ENCODE measurements around the gene CLINT1. TPM values are rescaled to one million over a fixed set of nuclear protein-coding genes. Genes with fewer than 3 reads are reported as not detected.
"Not testable (repeated sequence)": the region's sequence is repeated elsewhere in the genome, so short reads cannot be mapped to it uniquely, and the experiment has no call there.

Gene CLINT1
- total RNA-seq, 1 donor from 2014 or later, result 84.6 TPM

DNA sequence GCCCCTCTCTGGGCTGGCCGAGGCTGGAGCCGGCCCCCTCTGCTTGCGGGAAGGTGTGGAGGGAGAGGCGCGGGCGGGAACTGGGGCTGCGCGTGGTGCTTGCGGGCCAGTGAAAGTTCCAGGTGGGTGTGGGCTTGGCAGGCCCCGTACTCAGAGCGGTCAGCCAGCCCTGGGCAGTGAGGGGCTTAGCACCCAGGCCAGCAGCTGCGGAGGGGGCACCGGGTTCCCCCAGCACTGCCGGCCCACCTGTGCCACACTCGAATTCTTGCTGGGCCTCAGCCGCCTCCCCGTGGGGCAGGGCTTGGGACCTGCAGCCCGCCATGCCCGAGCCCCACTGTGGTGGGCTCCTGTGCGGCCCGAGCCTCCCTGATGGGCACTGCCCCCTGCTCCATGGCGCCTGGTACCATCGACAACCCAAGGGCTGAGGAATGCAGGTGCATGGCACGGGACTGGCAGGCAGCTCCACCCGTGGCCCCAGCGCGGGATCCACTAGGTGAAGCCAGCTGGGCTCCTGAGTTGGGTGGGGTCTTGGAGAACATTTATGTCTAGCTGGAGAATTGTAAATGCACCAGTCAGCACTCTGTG lies 27.9 kb upstream of the CLINT1 start:
- Histone ChIP-seq H3K4me1 (no peaks in the 10 kb centered on the region), H3K27me3 (no peaks in the 10 kb centered on the region), H3K36me3 (no peaks in the 10 kb centered on the region), H3K9me3 (no peaks in the 10 kb centered on the region), H3K4me3 (no peak overlapping the region), H3K27ac (no peak overlapping the region)
- no peak for TF ChIP-seq CTCF (IDR thresholded peaks at IDR 0.05)
- ATAC-seq (no peak), DNase-seq (no peak)
- intact Hi-C loops (cut with DNase I), result no loop called here

DNA sequence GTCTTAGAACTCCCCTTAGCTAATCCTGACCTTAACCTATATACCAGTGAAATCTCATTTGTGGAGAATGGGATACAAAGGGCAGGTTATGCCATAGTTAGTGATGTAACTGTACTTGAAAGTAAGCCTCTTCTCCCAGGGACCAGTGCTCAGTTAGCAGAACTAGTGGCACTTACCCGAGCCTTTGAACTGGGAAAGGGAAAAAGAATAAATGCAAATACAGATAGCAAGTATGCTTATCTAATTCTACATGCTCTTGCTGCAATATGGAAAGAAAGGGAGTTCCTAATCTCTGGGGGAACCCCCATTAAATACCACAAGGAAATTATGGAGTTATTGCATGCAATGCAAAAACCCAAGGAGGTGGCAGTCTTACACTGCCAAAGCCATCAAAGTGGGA lies 26.1 kb upstream of the CLINT1 start:
- H3K4me3 ChIP-seq; intact Hi-C loops (cut with DNase I); H3K27ac ChIP-seq; DNase-seq; ATAC-seq; H3K9me3 ChIP-seq; H3K27me3 ChIP-seq; H3K4me1 ChIP-seq; H3K36me3 ChIP-seq: not testable (repeated sequence)

DNA sequence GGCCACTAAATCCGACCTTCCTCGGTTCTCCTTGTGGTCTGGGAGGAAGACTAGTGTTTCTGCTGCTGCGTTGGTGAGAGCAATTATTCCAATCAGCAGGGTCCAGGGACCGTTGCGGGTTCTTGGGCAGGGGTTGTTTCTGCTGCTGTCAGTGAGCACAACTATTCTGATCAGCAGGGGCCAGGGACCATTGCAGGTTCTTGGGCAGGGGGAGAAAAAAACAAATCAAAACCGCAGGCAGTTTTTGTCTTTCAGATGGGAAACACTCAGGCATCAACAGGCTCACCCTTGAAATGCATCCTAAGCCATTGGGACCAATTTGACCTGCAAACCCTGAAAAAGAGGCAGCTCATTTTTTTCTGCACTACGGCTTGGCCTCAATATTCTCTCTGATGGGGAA lies 22.6 kb upstream of the CLINT1 start:
- DNase-seq; H3K4me3 ChIP-seq; H3K27ac ChIP-seq; intact Hi-C loops (cut with DNase I); H3K36me3 ChIP-seq; H3K27me3 ChIP-seq; H3K4me1 ChIP-seq; H3K9me3 ChIP-seq; ATAC-seq: not testable (repeated sequence)

DNA sequence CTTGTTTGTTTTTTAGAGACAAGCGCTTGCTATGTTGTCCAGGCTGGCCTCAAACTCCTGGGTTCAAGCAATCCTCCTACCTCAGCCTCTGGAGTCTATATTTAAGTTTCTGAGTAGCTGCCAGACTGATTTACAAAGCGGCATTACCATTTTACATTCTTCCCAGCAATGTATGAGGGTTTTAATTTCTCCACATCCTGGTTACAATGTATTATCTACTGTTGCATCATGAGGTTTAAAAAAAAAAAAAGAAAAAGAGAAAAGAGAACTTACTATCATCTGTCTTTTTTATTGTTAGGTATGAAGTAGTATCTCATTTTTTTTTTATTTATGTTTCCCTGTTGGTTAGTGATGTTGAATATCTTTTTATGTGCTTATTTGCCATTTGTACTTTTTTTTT lies 18.9 kb upstream of the CLINT1 start:
- no peaks in the 10 kb centered on the region for H3K27me3 ChIP-seq
- no peaks in the 10 kb centered on the region for H3K9me3 ChIP-seq
- H3K4me3 ChIP-seq, result no peak overlapping the region
- no peaks in the 10 kb centered on the region for H3K36me3 ChIP-seq
- no peak overlapping the region for H3K27ac ChIP-seq
- intact Hi-C loops (cut with DNase I), result no loop called here
- DNase-seq, result no peak
- TF ChIP-seq CTCF (IDR thresholded peaks at IDR 0.05), result no peak
- no peaks in the 10 kb centered on the region for H3K4me1 ChIP-seq
- ATAC-seq, result no peak

DNA sequence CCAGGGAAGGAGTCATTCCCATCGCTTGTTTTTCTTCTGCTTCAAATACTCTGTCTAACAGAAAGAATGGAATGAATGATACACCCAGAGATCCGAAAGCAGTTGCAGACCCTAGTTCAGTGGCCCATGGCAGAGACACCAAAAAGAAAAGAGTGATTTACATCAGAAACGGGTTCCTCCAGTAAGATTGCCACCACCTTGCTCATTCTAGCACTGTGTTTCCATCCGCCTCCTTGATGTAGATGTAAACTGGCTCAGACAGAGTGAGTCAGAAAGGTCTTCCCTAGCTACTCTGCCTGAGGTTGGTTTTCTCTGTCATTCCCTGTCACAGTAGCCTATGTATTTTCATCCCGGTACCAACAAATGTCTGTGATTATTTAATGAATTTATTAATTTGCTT lies 15.9 kb upstream of the CLINT1 start:
- Histone ChIP-seq H3K4me3 (no peak overlapping the region), H3K27ac (no peak overlapping the region), H3K36me3 (no peaks in the 10 kb centered on the region), H3K9me3 (no peaks in the 10 kb centered on the region), H3K4me1 (no peaks in the 10 kb centered on the region), H3K27me3 (no peaks in the 10 kb centered on the region)
- no peak for TF ChIP-seq CTCF (IDR thresholded peaks at IDR 0.05)
- intact Hi-C loops (cut with DNase I), result no loop called here
- DNase-seq (no peak), ATAC-seq (no peak)

DNA sequence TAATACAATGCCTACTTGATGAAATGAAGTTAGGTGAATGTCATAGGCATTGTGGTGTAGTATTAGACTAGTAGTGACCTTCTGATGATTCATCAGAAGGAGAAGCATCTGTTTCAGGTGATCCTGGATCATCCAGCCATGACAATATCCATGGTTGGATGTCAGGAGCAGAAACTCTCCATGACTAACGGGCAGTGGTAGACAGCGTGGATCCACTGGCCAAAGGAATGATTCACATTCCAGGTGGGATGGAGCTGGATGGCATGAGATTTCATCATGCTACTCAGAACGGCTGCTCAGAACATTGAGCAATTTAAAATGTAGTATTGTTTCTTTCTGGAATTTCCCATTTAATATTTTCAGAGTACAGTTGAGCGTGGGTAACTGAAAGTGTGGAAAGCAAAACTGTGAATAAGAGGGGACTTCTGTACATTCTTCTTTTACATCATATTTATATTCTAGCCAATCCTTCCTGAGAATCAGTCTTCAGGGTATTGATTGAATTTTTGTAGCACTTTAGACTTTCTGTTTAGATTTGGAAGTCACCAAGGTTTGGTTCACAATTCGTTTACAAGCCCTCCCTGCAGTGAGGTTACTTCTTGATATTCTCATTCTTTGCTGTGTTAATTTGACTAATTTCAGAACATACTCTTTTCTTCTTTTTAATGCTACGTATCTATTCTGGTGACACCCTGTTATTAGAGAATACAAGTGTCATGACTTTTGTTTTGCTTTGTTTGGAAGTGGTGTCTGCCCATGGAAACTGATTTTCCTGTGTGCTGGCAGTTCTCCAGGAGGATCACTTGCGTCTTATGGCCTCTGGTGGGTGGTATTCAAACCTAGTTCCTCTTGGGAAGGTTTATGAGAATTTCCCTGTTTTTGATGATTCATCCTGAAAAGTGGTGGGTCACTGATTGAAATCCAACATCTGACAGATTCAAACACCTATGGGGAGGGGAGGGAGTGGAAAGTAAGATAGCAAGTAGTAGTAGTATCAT lies 12.2 kb upstream of the CLINT1 start:
- Histone ChIP-seq H3K27ac (no peak overlapping the region), H3K9me3 (no peaks in the 10 kb centered on the region), H3K27me3 (no peaks in the 10 kb centered on the region), H3K4me3 (no peak overlapping the region), H3K4me1 (no peaks in the 10 kb centered on the region), H3K36me3 (no peaks in the 10 kb centered on the region)
- TF ChIP-seq CTCF (IDR thresholded peaks at IDR 0.05), result no peak
- ATAC-seq, result no peak
- no peak for DNase-seq
- intact Hi-C loops (cut with DNase I), result no loop called here

Measured in upper lobe of right lung (tissue), 1 donor.